SK-N-MC (cell line): ENCODE data around the gene TRIP12.

Experiments used
- EZH2 ChIP-seq: fragments of 200-600 bp; sonication (generic); IDR thresholded peaks from one replicate; pipeline ENCODE4 v1.6.1; 2017; ENCODE audit warnings: antibody characterized with exemption
- FOXP2 ChIP-seq: optimal IDR thresholded peaks from 2 replicates; pipeline ENCODE3; 2011; ENCODE audit warnings: mild to moderate bottlenecking, moderate library complexity; ENCODE audit not compliant: insufficient read depth; ENCODE audit errors: extremely low read length, control extremely low read depth
- POLR2AphosphoS5 ChIP-seq: IDR thresholded peaks from 2 replicates; pipeline ENCODE4 v1.6.1; 2012; ENCODE audit warnings: mild to moderate bottlenecking, low read depth, low read length, borderline replicate concordance

- TF ChIP-seq EZH2 (no peak), POLR2AphosphoS5 (peak; percentile 23; the same call in 1 of the 2 replicates), FOXP2 (peak; percentile 52)
Measured at GRCh38 chr2:229714736-229715541, 206.9 kb downstream of the TRIP12 start.
